Adrenal gland (tissue), 5 donors: ENCODE results near the gene PRKCZ.

Experiments used
- POLR2A ChIP-seq, 2 donors: fragments of 450-650 bp; IDR thresholded peaks; one replicate each; pipeline ENCODE4 v1.6.1; 2017; ENCODE audit warnings: antibody characterized with exemption in 2 of 2, mild to moderate bottlenecking in 2 of 2, moderate library complexity in 1 of 2
- TF ChIP-seq, protein P1 (sequence below), 6 experiments: fragments of 450-650 bp in 4 of 6; fragments of 200-600 bp in 2 of 6; sonication (generic) in 1 of 6; IDR thresholded peaks; 1 replicate in 5 of 6; 2 replicates in 1 of 6; pipeline versions ENCODE4 v1.5.1 to v1.8.0; 2016 to 2021; ENCODE audit warnings: antibody characterized with exemption in 6 of 6, mild to moderate bottlenecking in 2 of 6, moderate library complexity in 1 of 6
- donor health status: DM: no; HTN: no; CAD: no.

DNA sequence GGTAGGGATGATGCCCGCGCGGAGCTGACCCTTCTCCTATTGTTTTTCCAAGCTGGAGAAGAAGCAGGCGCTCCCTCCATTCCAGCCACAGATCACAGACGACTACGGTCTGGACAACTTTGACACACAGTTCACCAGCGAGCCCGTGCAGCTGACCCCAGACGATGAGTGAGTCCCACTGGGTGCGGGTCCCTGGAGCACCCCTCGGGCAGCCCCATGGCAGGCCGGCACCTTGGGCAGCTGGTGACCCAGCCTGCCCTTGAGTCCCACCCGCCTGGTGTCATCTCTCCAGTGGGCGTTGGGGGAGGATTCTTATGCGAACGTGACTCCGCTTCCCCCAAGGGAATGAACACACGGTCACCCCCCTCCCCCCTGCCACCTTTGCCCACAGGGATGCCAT, 134.3 kb downstream of the PRKCZ start:
- TF ChIP-seq, protein P1, sequence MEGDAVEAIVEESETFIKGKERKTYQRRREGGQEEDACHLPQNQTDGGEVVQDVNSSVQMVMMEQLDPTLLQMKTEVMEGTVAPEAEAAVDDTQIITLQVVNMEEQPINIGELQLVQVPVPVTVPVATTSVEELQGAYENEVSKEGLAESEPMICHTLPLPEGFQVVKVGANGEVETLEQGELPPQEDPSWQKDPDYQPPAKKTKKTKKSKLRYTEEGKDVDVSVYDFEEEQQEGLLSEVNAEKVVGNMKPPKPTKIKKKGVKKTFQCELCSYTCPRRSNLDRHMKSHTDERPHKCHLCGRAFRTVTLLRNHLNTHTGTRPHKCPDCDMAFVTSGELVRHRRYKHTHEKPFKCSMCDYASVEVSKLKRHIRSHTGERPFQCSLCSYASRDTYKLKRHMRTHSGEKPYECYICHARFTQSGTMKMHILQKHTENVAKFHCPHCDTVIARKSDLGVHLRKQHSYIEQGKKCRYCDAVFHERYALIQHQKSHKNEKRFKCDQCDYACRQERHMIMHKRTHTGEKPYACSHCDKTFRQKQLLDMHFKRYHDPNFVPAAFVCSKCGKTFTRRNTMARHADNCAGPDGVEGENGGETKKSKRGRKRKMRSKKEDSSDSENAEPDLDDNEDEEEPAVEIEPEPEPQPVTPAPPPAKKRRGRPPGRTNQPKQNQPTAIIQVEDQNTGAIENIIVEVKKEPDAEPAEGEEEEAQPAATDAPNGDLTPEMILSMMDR (IDR thresholded peaks at IDR 0.05): no peak
- no peak for TF ChIP-seq POLR2A (IDR thresholded peaks at IDR 0.05)
